Karpas-422 (cell line): ENCODE measurements around the gene OR10AD1. TPM values are rescaled to one million over a fixed set of nuclear protein-coding genes. Genes with fewer than 3 reads are reported as not detected.

Source experiments
- total RNA-seq: library from RNA; depleted of rRNA; stranded (reverse); fragments of >200 nt; shearing (Covaris generic); gene quantifications from 2 replicates; pipeline ENCODE4 v1.2.3, GENCODE V29; 2014; ENCODE audit warnings: low replicate concordance; rRNA removed

Gene OR10AD1
- total RNA-seq, 1 experiment from 2014 or later: not detected

Other genes with a start within 250 kb of the OR10AD1 start
- gene TMEM106C, start 239.7 kb downstream of the OR10AD1 start, total RNA-seq: 95.6 and 127 TPM in 2 replicates
- not detected in 2 replicates for gene COL2A1, start 198.8 kb downstream of the OR10AD1 start, total RNA-seq
- 20.1 and 44.5 TPM in 2 replicates for gene SENP1, start 97.2 kb downstream of the OR10AD1 start, total RNA-seq
- gene PFKM, start 83.9 kb downstream of the OR10AD1 start, total RNA-seq: 71.4 and 96.7 TPM in 2 replicates
- 22.2 and 42.7 TPM in 2 replicates for gene ASB8, start 45.8 kb downstream of the OR10AD1 start, total RNA-seq
- 1.2 and 2.5 TPM in 2 replicates for gene CCDC184, start 19.6 kb downstream of the OR10AD1 start, total RNA-seq
- 16.7 and 21.6 TPM in 2 replicates for gene ZNF641, start 147.6 kb upstream of the OR10AD1 start, total RNA-seq